ENCODE measurements around the gene YAE1. TPM values are rescaled to one million over a fixed set of nuclear protein-coding genes. Genes with fewer than 3 reads are reported as not detected.
A peak's percentile ranks its signal among the peaks of the same experiment; 100 is the strongest.

YAE1 gene
- total RNA-seq (ENCODE audit: low replicate concordance), result 24.2 and 37.2 TPM in 2 replicates
- long read RNA-seq, transcript YAE1-201 (3 exons, 899 nt), result major isoform, 18 of 26 reads
- long read RNA-seq, partial matches to known transcripts, result 0 of 26 reads
- long read RNA-seq, other reads (novel, unspliced or antisense), result 7 of 26 reads

- peaks cover 8% of the 10 kb centered on the region for H3K4me1 Mint-ChIP-seq (ENCODE audit: unreplicated experiment)
- peak within 1 kb of the TSS; percentile 92 for H3K27ac Mint-ChIP-seq
- peaks cover 12% of the 10 kb centered on the region for H3K36me3 Mint-ChIP-seq
- H3K27me3 Mint-ChIP-seq, result no peaks in the 10 kb centered on the region
- DNase-seq (ENCODE audit: extremely low spot score, unreplicated experiment), result peak; percentile 87
- no peak for TF ChIP-seq CTCF (conservative IDR thresholded peaks at IDR 0.05)
- H3K4me3 Mint-ChIP-seq, result peak within 1 kb of the TSS; percentile 97
- no peaks in the 10 kb centered on the region for H3K9me3 Mint-ChIP-seq
These were observed at the start of gene YAE1 for GRCh38 chr7:39566023-39566921. TSS of gene YAE1 (plus strand) at chr7:39566404. CDS start at chr7:39566419, 15 bp downstream.

GRCh38 chr7:39516498-39516897, 49.7 kb upstream of the YAE1 start:
- no peaks in the 10 kb centered on the region for H3K9me3 Mint-ChIP-seq
- no peak for TF ChIP-seq CTCF (conservative IDR thresholded peaks at IDR 0.05)
- no peaks in the 10 kb centered on the region for H3K36me3 Mint-ChIP-seq
- H3K27me3 Mint-ChIP-seq, result peaks cover 5% of the 10 kb centered on the region
- no peak for DNase-seq (ENCODE audit: extremely low spot score, unreplicated experiment)
- H3K4me1 Mint-ChIP-seq (ENCODE audit: unreplicated experiment), result peaks cover 4% of the 10 kb centered on the region
- H3K4me3 Mint-ChIP-seq, result no peak overlapping the region
- no peak overlapping the region for H3K27ac Mint-ChIP-seq

GRCh38 chr7:39517240-39517639, 49.0 kb upstream of the YAE1 start:
- no peak for DNase-seq (ENCODE audit: extremely low spot score, unreplicated experiment)
- Mint-ChIP-seq H3K4me1 (ENCODE audit: unreplicated experiment) (peaks cover 4% of the 10 kb centered on the region), H3K27me3 (peaks cover 5% of the 10 kb centered on the region), H3K36me3 (no peaks in the 10 kb centered on the region), H3K9me3 (no peaks in the 10 kb centered on the region), H3K4me3 (no peak overlapping the region), H3K27ac (no peak overlapping the region)
- no peak for TF ChIP-seq CTCF (conservative IDR thresholded peaks at IDR 0.05)

- Mint-ChIP-seq H3K27me3 (no peaks in the 10 kb centered on the region), H3K4me1 (ENCODE audit: unreplicated experiment) (peaks cover 12% of the 10 kb centered on the region), H3K4me3 (no peak overlapping the region), H3K27ac (no peak overlapping the region), H3K36me3 (no peaks in the 10 kb centered on the region), H3K9me3 (no peaks in the 10 kb centered on the region)
- TF ChIP-seq CTCF (conservative IDR thresholded peaks at IDR 0.05), result no peak
- no peak for DNase-seq (ENCODE audit: extremely low spot score, unreplicated experiment)
These were observed 40.3 kb upstream of the YAE1 start for GRCh38 chr7:39525926-39526325.

- TF ChIP-seq CTCF (conservative IDR thresholded peaks at IDR 0.05), result no peak
- no peak for DNase-seq (ENCODE audit: extremely low spot score, unreplicated experiment)
These were observed 39.5 kb upstream of the YAE1 start for GRCh38 chr7:39526666-39527065.

More at GRCh38 chr7:39526666-39527065, 39.5 kb upstream of the YAE1 start:
- Mint-ChIP-seq H3K4me3 (no peak overlapping the region), H3K27me3 (no peaks in the 10 kb centered on the region), H3K9me3 (no peaks in the 10 kb centered on the region), H3K4me1 (ENCODE audit: unreplicated experiment) (peaks cover 15% of the 10 kb centered on the region), H3K36me3 (no peaks in the 10 kb centered on the region), H3K27ac (no peak overlapping the region)

Measured in type B pancreatic cell (in vitro differentiated cells).